SK-N-SH treated with all-trans-retinoic acid at 6 μM for 48 hours (cell line): ENCODE measurements around the gene TRAF3IP3.

Experiments used
- ATAC-seq: fragments of 200-7000 bp; cut with Tn5 transposase; 3 replicates; pipeline ENCODE4 v1.9.1; 2020; ENCODE audit warnings: mild to moderate bottlenecking, moderate library complexity
- ARNTL ChIP-seq: fragments of 450-650 bp; formaldehyde crosslinking; IDR thresholded peaks from 2 replicates; pipeline ENCODE4 v1.5.0; 2020; ENCODE audit warnings: low read depth, mild to moderate bottlenecking, moderate library complexity, borderline replicate concordance
- BACH2 ChIP-seq: fragments of 250-450 bp; sonication (Bioruptor Pico); IDR thresholded peaks from 2 replicates; pipeline ENCODE4 v1.9.0; 2021; ENCODE audit warnings: mild to moderate bottlenecking, borderline replicate concordance
- CSDC2 ChIP-seq: fragments of 250-450 bp; sonication (Bioruptor Pico); IDR thresholded peaks from 2 replicates; pipeline ENCODE4 v1.5.0; 2020; ENCODE audit warnings: mild to moderate bottlenecking, moderate library complexity
- ESRRG ChIP-seq: fragments of 250-450 bp; sonication (Bioruptor Pico); IDR thresholded peaks from 2 replicates; pipeline ENCODE4 v1.6.1; 2021; ENCODE audit warnings: mild to moderate bottlenecking
- GLIS3 ChIP-seq: fragments of 250-450 bp; sonication (Bioruptor Pico); IDR thresholded peaks from 2 replicates; pipeline ENCODE4 v1.5.0; 2020; ENCODE audit warnings: mild to moderate bottlenecking, moderate library complexity
- ISL1 ChIP-seq: fragments of 250-450 bp; sonication (Bioruptor Pico); IDR thresholded peaks from 2 replicates; pipeline ENCODE4 v2.1.2; 2022; ENCODE audit warnings: mild to moderate bottlenecking, moderate library complexity
- OSR1 ChIP-seq: fragments of 250-450 bp; sonication (Bioruptor Pico); IDR thresholded peaks from 2 replicates; pipeline ENCODE4 v1.8.0; 2022; ENCODE audit warnings: moderate library complexity, mild to moderate bottlenecking, inconsistent platforms
- PPARA ChIP-seq: fragments of 250-450 bp; sonication (Bioruptor Pico); IDR thresholded peaks from 2 replicates; pipeline ENCODE4 v1.5.0; 2020; ENCODE audit warnings: mild to moderate bottlenecking, borderline replicate concordance
- RARB ChIP-seq: fragments of 250-450 bp; sonication (Bioruptor Pico); IDR thresholded peaks from 2 replicates; pipeline ENCODE4 v1.8.0; 2021; ENCODE audit warnings: mild to moderate bottlenecking, moderate library complexity
- SNAI2 ChIP-seq: fragments of 250-450 bp; sonication (Bioruptor Pico); IDR thresholded peaks from 2 replicates; pipeline ENCODE4 v1.5.0; 2020; ENCODE audit warnings: mild to moderate bottlenecking, moderate library complexity
- TOX ChIP-seq: fragments of 250-450 bp; sonication (Bioruptor Pico); IDR thresholded peaks from 2 replicates; pipeline ENCODE4 v1.8.0; 2021; ENCODE audit warnings: mild to moderate bottlenecking, moderate library complexity, borderline replicate concordance
- ZFP3 ChIP-seq: fragments of 250-450 bp; sonication (Bioruptor Pico); IDR thresholded peaks from 2 replicates; pipeline ENCODE4 v1.5.0; 2020; ENCODE audit warnings: mild to moderate bottlenecking, moderate library complexity
- ZFP30 ChIP-seq: fragments of 450-650 bp; formaldehyde crosslinking; IDR thresholded peaks from 2 replicates; pipeline ENCODE4 v1.5.0; 2022; ENCODE audit warnings: mild to moderate bottlenecking, moderate library complexity
- ZNF565 ChIP-seq: fragments of 450-650 bp; formaldehyde crosslinking; conservative IDR thresholded peaks from 2 replicates; pipeline ENCODE4 v1.5.0; 2020; ENCODE audit warnings: low read depth, mild to moderate bottlenecking, moderate library complexity
- ZNF70 ChIP-seq: fragments of 450-650 bp; formaldehyde crosslinking; IDR thresholded peaks from 2 replicates; pipeline ENCODE4 v1.5.0; 2020; ENCODE audit warnings: mild to moderate bottlenecking, moderate library complexity
- ZNF8 ChIP-seq: fragments of 450-650 bp; formaldehyde crosslinking; IDR thresholded peaks from 2 replicates; pipeline ENCODE4 v1.5.0; 2020; ENCODE audit warnings: mild to moderate bottlenecking, moderate library complexity
- TF ChIP-seq, protein P1 (sequence below): fragments of 250-450 bp; sonication (Bioruptor Pico); IDR thresholded peaks from 2 replicates; pipeline ENCODE4 v1.5.1; 2020; ENCODE audit warnings: low read depth, mild to moderate bottlenecking, moderate library complexity
- TF ChIP-seq, protein P2 (sequence below): fragments of 250-450 bp; sonication (Bioruptor Pico); IDR thresholded peaks from 2 replicates; pipeline ENCODE4 v1.8.0; 2021; ENCODE audit warnings: low read depth, mild to moderate bottlenecking, moderate library complexity, borderline replicate concordance
- TF ChIP-seq, protein P3 (sequence below): fragments of 250-450 bp; sonication (Bioruptor Pico); IDR thresholded peaks from 2 replicates; pipeline ENCODE4 v1.5.0; 2020; ENCODE audit warnings: mild to moderate bottlenecking, moderate library complexity
- TF ChIP-seq, protein P4 (sequence below): fragments of 250-450 bp; sonication (Bioruptor Pico); IDR thresholded peaks from 2 replicates; pipeline ENCODE4 v1.5.1; 2021; ENCODE audit warnings: mild to moderate bottlenecking, moderate library complexity

The TRAF3IP3 gene

DNA sequence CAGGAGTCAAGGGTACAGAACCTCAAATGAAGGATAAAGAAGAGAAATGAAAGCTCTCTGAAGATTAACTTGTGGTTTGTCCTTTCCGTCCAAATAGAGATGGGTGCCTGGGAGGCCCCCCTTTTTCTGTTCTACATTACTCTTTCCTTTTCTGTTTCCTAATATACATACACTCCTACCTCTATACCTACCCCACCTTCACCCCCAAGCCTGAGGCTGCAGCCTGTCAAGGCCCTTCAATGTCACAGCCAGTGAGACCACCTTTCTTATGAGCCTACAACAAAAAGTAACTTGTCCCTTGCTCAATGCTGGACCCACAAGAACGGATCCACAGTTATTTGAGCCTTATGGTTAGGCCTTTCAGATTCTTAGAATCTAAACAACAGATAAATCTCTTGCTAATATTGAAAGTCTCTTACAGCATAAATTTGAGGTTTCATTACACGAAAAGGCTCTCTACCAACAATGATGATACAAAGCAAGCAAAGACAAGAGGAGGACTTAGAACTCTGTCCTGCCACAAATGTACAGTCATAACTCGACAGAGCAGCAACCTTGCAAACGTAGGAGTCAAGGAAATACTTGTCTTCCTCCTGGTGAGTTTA is 4.1 kb upstream of the TRAF3IP3 start:
- ATAC-seq, result no peak
- TF ChIP-seq, protein P1, sequence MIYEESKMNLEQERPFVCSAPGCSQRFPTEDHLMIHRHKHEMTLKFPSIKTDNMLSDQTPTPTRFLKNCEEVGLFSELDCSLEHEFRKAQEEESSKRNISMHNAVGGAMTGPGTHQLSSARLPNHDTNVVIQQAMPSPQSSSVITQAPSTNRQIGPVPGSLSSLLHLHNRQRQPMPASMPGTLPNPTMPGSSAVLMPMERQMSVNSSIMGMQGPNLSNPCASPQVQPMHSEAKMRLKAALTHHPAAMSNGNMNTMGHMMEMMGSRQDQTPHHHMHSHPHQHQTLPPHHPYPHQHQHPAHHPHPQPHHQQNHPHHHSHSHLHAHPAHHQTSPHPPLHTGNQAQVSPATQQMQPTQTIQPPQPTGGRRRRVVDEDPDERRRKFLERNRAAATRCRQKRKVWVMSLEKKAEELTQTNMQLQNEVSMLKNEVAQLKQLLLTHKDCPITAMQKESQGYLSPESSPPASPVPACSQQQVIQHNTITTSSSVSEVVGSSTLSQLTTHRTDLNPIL (CRISPR knock-in tag), result no peak
- no peak for TF ChIP-seq ZFP3 (CRISPR knock-in tag)
- TF ChIP-seq ZNF8 (CRISPR knock-in tag), result no peak
- TF ChIP-seq OSR1 (CRISPR knock-in tag), result no peak
- no peak for TF ChIP-seq ZFP30 (CRISPR knock-in tag)
- TF ChIP-seq CSDC2 (CRISPR knock-in tag), result no peak
- TF ChIP-seq RARB, result no peak
- TF ChIP-seq BACH2 (CRISPR knock-in tag), result no peak

DNA sequence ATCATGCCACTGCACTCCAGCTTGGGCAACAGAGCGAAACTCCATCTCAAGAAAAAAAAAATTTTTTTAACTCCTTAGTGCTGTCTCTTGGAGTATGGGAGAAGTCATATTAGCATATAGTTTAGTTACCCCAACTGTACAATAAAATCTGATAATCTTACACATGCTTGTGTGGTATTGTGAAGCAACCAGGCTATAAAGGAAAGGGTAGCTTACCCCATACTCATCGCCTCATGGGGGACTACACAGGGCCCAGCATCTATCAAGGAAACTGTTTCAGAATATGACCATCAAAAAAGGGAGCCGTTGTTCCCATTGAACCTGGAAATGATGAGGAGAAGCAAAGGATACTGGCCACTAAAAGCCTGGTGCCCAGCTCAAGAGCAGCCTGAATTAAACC is 3.0 kb upstream of the TRAF3IP3 start:
- no peak for TF ChIP-seq ISL1 (CRISPR knock-in tag)
- TF ChIP-seq CSDC2 (CRISPR knock-in tag), result no peak
- no peak for TF ChIP-seq ESRRG
- TF ChIP-seq ZNF565, result no peak
- no peak for TF ChIP-seq ZNF70
- TF ChIP-seq ZFP30 (CRISPR knock-in tag), result no peak
- TF ChIP-seq, protein P2, sequence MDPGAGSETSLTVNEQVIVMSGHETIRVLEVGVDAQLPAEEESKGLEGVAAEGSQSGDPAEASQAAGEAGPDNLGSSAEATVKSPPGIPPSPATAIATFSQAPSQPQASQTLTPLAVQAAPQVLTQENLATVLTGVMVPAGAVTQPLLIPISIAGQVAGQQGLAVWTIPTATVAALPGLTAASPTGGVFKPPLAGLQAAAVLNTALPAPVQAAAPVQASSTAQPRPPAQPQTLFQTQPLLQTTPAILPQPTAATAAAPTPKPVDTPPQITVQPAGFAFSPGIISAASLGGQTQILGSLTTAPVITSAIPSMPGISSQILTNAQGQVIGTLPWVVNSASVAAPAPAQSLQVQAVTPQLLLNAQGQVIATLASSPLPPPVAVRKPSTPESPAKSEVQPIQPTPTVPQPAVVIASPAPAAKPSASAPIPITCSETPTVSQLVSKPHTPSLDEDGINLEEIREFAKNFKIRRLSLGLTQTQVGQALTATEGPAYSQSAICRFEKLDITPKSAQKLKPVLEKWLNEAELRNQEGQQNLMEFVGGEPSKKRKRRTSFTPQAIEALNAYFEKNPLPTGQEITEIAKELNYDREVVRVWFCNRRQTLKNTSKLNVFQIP (CRISPR knock-in tag), result no peak
- TF ChIP-seq, protein P3, sequence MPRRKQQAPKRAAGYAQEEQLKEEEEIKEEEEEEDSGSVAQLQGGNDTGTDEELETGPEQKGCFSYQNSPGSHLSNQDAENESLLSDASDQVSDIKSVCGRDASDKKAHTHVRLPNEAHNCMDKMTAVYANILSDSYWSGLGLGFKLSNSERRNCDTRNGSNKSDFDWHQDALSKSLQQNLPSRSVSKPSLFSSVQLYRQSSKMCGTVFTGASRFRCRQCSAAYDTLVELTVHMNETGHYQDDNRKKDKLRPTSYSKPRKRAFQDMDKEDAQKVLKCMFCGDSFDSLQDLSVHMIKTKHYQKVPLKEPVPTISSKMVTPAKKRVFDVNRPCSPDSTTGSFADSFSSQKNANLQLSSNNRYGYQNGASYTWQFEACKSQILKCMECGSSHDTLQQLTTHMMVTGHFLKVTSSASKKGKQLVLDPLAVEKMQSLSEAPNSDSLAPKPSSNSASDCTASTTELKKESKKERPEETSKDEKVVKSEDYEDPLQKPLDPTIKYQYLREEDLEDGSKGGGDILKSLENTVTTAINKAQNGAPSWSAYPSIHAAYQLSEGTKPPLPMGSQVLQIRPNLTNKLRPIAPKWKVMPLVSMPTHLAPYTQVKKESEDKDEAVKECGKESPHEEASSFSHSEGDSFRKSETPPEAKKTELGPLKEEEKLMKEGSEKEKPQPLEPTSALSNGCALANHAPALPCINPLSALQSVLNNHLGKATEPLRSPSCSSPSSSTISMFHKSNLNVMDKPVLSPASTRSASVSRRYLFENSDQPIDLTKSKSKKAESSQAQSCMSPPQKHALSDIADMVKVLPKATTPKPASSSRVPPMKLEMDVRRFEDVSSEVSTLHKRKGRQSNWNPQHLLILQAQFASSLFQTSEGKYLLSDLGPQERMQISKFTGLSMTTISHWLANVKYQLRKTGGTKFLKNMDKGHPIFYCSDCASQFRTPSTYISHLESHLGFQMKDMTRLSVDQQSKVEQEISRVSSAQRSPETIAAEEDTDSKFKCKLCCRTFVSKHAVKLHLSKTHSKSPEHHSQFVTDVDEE (CRISPR knock-in tag), result no peak
- TF ChIP-seq, protein P1 (CRISPR knock-in tag), result no peak
- no peak for TF ChIP-seq TOX (CRISPR knock-in tag)
- no peak for TF ChIP-seq ZFP3 (CRISPR knock-in tag)
- TF ChIP-seq, protein P4, sequence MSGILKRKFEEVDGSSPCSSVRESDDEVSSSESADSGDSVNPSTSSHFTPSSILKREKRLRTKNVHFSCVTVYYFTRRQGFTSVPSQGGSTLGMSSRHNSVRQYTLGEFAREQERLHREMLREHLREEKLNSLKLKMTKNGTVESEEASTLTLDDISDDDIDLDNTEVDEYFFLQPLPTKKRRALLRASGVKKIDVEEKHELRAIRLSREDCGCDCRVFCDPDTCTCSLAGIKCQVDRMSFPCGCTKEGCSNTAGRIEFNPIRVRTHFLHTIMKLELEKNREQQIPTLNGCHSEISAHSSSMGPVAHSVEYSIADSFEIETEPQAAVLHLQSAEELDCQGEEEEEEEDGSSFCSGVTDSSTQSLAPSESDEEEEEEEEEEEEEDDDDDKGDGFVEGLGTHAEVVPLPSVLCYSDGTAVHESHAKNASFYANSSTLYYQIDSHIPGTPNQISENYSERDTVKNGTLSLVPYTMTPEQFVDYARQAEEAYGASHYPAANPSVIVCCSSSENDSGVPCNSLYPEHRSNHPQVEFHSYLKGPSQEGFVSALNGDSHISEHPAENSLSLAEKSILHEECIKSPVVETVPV (CRISPR knock-in tag), result no peak
- no peak for TF ChIP-seq SNAI2 (CRISPR knock-in tag)
- no peak for TF ChIP-seq RARB
- no peak for TF ChIP-seq PPARA
- TF ChIP-seq, all 23 proteins: peak for 0
- ATAC-seq, result no peak

DNA sequence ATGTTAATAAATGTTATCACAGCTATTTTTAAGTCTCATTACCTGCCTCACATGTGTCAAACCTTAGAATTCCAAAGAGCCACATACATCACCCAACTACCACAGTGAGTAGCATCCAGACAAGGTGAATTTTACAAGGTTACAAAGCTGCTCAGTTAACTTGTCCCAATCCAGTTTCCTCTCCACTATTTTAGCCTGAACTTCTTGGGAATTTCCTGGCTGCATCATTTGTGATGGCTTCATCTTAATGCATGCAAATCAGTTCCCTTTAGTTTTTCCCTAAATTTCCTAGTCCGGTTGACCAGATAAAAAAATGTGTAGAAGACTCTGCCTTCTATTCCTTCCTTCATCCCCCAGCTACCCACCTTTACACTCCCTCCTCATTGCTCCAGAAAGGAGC is 597 bp upstream of the TRAF3IP3 start:
- ATAC-seq, result no peak
- no peak for TF ChIP-seq GLIS3 (CRISPR knock-in tag)
- no peak for TF ChIP-seq OSR1 (CRISPR knock-in tag)
- TF ChIP-seq ARNTL (CRISPR knock-in tag), result no peak
- no peak for TF ChIP-seq ISL1 (CRISPR knock-in tag)
- no peak for TF ChIP-seq TOX (CRISPR knock-in tag)
- TF ChIP-seq, all 23 proteins: peak for 0
